Astrocyte of the hippocampus (primary cell): Measurements from ENCODE around the gene NOTUM.
A peak's percentile ranks its signal among the peaks of the same experiment; 100 is the strongest.
"Not testable (repeated sequence)": the region's sequence is repeated elsewhere in the genome, so short reads cannot be mapped to it uniquely, and the experiment has no call there.

Experiments used
- DNase-seq: peaks from one replicate; pipeline ENCODE4 v3.0.0; 2011; ENCODE audit warnings: low read depth, low spot score

NOTUM gene

DNA sequence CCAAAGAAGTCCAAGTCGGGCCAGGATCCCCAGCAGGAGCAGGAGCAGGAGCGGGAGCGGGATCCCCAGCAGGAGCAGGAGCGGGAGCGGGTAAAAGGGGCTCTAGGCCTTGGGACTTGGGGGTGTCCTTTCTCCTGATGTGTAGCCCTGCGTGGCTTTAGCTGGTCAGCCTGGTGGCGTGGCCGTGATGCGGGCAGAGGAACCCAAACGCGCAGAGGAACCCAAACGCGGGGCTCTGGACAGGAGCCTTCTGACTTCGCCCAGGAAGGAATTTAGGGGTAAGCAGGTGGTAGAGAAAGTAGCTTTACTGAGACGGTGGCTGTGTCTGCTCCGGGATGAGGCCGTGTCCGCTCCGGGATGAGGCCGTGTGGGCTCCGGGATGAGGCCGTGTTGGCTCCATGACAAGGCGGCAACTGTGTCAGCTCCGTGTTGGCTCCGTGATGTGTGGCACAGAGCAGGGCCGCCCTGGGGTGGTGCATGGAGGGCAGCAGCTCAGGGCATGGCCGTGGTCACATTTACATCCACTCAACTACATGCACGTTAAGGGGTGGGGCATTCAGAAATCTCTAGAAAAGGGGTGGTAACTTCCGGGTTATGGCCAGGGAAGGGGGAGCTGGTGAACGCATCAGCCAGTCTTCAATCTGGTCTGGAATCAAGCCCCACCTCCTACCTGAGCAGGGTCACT is 35.9 kb upstream of the NOTUM start:
- no peak for DNase-seq

DNA sequence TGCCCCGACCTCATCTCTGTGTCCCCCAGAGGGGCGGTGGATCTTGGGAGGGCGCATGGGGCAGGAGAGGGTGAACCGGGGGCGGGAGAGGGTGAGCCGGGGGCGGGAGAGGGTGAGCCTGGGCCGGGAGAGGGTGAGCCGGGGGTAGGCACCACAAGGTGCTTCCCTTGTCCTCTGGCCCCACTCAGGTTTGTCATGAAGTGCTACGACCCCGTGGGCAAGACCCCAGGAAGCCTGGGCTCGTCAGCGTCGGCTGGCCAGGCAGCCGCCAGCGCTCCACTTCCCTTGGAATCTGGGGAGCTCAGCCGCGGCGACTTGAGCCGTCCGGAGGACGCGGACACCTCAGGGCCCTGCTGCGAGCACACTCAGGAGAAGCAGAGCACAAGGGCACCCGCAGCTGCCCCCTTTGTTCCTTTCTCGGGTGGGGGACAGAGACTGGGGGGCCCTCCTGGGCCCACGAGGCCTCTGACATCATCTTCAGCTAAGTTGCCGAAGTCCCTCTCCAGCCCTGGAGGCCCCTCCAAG is 35.3 kb upstream of the NOTUM start:
- DNase-seq, result no peak

DNA sequence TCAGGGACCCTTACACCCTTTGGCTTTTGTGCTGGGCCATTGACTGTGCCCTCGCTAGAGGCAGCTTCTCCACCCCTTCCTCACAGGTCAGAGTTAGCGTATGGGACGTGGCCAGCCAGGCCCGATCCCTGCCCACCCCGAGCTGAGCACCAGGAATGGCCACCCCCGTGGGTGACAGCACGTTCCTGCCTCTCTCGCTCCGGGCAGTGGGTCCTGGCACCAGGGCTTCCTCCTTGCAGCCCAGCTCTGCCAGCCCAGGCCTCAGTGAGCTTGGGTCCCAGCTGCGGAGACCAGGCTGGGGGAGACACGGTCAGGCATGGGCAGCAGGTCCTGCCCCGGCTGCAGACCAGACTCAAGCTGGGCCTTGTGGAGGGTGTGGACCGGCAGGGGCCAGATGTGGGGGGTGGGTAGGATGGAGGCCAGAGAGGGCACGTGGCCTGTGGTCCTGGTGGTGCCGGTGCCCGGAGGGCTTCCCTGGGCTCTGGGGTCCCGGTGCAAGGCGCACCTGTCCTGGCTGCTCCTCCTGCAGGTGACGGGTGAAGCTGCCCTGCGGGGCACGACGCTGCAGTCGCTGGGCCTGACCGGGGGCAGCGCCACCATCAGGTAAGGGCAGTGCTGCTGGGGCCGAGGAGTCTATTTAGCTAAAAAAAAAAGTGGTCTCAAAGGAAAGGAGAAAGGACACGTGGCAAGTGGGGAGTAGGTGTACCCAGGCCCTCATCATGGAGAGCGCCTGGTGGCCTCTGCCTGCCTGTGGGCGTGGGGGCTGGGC is 34.7 kb upstream of the NOTUM start:
- DNase-seq, result no peak

DNA sequence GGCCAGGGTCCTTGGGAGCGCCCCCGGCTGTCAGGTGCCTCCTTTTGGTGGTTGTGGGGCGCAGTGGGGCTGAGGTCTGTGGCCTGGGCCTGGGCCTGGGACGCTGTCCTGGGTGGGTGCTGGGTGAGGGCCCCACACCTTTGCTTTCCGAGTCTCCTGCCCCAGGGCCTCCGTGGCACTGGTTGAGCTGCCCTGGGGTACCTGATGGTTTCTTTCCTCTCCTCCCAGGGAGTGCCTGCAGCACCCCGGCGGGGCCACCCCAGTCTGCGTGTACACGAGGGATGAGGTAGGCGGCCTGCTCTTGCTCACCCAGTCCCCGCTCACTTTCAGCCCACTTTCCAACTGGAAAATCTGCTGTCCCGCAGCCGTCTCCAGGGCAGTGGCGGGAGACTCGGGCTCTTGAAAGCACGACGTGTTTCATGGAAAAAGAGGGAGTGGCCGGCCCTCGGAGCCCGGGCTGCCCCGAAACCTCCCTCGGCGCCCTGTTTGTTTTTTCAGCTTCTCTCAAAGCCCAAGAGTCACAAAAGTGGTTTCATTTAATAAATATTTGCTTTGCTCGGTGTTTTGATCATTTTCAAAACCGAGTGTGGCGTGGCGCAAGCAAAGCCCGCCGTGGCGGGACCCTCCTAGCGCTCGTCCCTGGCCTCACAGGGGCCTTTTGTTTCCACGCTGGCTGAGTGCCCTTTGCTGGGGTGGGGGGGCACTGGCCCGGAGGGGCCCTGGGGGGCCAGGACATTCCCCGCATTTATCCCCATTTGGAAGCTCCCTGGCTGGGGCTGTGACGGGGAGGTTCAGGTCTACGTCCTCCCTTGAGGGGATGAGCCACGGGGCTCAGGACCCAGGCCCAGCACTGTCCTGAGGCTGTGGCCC is 33.8 kb upstream of the NOTUM start:
- peak; percentile 53 for DNase-seq

DNA sequence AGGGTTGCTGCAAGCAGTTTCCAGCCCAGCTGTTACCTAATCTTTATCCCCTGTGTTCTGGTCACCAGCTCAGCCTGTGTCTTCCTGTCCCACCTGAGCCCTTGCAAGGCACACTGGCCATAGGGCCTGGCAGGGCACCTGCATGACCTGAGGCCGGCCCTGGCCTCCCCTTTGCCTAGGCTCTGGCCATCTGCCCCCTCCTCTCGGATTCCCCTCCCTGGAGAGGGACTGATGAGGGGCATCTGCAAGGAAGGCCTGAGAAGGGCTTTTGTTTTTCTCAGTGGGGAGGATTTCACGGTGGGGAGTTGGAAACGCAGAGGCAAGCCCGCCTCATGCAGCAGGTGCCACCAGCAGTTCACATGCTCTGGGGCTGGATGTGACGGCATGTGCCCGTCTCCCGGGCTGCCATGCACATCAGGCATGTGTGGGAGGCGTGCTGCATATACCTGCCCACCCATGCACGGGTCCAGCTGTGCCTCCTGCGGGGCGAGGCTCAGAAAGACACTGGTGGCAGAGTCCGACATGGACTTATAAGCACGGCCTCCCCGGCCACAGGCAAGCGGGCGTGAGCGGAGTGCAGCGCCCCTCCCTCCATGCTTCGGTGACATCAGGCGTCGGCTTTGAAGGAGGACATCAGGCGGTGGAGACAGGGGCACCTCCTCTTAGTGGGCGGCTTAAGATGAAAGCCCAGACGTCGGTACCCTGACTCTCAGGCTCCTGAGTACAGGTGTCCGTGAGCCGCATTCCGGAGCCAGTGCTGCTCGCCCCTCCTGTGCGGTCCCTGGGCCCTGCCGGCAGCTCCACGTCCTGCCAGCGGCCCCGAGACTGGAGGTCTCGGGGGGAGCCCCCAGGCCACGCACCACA is 33.0 kb upstream of the NOTUM start:
- no peak for DNase-seq

DNA sequence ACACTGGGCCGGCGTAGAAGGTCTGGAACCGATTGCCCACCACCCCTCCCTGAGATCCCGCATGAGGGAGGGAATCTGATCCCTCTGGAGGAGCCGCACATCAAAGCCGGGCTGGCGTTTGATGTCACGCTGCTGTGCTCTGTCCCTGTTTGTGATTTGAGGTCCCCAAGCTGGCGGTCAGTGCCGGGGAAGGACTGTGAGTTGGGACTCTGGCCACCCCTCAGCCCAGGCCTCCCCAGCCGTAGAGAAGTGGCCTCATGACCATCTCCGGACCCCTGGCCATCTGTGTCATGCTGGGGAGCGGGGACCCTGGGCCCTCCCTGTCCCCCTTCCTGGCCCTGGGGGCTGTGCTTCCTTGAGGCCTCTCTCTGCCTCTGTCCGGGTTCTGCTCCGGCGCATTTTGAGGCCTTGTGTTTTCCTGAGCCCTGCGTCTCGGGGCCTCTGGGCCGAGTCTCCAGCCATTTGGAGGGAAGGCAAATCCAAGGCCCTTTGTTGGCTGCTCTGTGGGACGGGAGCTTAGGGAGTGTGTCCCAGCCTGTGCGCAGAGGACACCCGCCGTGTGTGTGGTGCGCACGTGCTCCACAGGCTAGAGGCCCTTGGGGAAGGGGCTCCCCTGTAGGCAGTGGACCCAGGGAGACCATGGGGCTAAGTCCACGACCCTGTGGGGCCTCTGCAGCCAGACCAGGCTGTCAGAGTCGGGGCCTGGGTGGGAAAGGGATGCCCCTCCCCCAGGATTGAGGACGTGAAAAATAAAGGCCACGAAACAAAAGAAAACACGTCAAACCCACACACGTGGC is 31.5 kb upstream of the NOTUM start:
- no peak for DNase-seq

DNA sequence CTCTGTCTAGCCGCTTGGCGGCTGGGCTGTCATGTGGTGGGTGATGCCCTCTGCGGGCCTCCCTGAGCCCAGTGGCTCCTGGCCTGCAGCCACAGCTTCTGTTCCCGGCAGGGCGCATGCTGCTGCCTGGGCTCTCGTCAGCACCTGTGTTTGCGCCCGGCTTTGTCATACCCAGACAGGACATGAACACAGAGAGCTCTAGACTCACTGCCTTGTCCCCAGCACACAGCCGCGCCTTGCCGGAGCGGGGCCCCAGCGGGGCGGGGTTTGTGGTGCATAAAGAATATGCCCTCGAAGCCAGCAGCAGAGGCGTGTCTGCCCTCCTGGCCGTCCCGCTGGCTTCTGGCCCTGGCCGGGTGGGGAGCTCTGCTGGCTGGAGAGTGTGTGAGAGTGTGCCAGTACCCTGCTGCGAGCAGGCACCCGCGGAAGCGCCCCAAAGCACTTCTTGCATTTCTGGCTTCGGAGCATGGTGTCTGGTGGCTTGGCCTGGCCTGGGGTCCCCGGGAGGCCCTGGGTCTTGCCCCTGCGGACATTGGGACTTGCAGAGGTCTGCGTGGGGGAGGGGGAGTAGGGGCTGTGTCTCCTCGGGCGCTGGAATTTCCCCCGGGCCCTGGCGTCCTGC is 30.8 kb upstream of the NOTUM start:
- DNase-seq, result peak; percentile 85

DNA sequence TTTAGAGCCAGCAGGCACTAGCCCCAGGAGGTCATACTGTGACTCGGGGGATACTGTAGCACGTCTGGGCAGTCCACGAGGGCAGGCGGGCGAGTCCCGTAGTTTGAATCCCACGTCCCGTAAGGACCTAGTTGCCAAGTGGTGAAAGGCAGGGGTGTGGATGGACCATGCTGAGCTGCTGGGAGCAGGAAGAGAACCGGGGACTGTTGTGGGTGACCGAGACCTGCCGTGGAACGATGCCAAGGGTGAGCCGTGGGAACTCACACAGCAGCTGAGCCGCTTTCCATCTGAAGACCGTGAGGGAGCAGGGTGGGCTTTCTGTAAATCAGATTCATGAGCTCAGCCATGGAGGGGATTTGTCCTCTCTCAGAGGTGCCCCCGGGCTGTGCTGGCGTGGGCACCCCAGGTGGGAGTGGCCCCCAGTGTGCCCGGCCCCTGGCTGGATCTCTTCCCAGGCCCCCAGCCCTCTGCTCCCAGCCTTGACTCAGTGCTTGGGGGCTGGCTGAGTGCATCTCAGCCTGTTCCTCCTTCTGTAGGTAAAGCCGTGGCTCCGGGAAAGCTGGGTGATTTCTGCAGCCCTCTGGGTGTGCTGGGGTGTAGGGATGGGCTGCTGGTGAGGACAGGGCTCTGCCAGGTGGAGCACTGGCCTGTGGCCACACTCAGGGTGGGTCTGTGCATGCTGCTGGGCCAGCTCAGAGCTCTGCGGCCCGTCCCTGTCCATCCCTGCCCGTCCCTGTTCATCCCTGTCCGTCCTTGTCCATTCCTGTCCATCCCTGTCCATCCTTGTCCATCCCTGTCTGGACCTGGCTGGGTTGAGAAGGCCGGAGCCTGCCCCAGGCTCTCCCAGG is 30.1 kb upstream of the NOTUM start:
- no peak for DNase-seq

DNA sequence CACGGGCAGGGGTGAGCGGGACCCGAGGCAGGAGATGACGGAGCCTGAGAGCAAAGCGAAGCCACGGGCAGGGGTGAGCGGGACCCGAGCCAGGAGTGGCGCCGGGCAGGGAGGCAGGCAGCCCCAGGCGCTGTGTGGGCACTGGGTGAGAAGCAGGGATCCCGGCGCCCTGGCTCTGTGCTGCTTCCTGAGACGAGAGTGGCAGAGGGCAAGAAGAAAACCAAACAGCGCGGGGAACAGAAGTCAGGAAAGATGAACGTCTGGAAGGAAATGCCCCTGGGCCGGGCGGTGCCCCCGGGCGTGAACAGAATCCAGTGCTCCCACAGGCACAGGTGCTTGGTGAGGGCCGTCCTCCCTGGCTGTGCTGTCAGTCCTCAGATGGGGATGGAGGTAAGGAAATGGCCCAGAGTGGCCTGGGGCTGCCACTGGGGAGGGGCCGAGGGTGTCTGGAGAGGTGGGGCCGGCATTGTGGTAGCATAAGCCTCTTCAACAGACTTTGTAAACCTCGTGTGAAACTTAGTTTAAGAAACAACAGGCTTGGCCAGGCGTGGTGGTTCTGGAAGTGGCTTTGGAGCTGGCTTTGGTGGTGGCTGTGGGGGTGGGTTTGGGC is 26.3 kb upstream of the NOTUM start:
- no peak for DNase-seq

DNA sequence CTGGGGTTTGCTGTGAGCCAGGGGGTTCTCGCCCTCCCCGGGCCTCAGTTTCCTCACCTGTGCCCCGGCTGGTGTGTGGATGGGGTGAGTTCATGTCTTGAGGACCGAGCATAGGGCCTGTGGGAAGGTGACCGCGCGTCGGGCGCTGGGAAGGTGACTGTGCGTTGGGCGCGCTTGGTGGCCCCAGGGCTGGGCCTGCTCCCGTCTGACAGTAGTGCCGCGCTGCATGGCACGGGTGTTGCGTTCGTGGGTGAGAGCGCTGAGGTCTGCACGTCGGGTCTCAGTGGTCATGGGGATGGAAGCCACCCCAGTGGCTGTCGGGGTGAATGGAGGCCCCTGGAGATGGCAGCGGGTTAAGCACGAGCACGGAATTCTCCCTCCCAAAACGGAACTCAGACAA is 25.6 kb upstream of the NOTUM start:
- DNase-seq, result no peak

DNA sequence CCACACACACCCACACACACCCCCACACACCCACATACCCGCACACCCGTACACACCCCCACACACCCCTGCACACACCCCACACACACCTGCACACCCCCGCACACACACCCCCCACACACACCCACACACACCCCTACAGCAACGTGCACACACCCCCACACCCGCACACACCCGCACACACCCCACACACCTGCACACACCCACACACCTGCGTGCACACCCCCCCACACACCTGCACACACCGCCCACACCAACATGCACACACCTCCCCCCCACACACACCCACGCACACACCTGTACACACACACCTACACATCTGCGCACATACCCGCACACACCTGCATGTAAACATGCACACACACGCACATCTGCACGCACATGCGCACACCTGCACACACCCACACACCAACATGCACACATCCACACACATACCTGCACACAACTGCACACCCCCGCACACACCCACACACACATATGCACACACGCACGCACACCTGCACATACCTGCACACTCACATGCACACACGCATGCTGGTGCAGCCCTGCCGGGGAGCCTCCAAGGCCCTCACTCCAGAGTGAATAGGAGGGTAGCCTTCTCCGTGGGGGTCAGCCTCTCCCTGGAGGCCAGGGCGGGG is 23.9 kb upstream of the NOTUM start:
- no peak for DNase-seq

DNA sequence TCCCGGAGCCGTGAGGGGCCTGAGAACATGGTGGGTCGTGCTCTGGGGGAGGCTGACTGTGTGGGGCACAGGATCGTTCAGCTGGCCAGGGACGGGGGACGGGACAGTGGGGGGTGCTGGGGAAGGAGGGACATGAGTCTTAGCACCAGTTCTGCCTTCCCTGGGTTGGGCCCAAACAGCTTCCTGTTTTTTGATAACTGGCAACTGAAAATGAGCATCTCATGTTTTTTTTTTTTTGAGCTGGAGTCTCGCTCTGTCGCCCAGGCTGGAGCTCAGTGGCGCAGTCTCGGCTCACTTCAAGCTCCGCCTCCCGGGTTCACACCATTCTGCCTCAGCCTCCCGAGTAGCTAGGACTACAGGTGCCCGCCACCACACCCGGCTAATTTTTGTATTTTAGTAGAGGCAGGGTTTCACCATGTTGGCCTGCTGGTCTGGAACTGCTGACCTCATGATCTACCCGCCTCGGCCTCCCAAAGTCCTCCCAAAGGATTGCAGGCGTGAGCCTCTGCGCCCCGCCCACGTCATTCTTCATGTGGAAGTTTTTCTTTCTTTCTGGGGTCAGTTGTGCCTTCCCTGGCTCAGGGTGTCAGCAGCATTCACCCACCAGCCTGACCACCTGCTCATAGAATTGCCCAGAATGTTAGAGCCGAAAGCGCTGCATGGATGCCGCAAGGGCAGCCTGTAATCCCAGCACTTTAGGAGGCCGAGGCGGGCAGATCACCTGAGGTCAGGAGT is 22.8 kb upstream of the NOTUM start:
- no peak for DNase-seq

DNA sequence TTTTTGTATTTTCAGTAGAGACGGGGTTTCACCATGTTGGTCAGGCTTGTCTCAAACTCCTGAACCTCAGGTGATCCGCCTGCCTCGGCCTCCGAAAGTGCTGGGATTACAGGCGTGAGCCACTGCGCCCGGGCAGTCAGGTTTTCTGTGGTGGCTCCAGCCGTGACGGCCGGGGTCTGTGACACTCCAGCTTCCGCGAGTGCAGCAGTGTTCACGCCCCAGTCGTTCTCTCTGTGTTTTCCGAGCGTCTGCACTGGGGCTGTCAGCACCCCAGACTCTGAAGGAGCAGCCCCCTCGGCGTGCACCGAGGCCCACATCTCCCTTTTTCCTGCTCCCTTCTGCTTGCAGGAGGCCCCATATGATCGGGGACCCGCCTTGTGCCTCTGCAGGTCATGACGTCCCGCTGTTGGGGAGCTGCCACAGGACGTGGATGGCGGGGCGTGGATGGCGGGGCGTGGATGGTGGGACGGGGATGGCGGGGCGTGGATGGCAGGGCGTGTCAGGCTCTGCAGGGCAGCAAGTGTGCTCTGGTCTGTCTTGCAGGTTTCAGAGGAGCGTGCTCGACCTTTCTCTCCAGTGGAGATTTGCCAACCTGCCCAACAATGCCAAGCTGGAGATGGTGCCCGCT is 22.1 kb upstream of the NOTUM start:
- DNase-seq, result no peak

DNA sequence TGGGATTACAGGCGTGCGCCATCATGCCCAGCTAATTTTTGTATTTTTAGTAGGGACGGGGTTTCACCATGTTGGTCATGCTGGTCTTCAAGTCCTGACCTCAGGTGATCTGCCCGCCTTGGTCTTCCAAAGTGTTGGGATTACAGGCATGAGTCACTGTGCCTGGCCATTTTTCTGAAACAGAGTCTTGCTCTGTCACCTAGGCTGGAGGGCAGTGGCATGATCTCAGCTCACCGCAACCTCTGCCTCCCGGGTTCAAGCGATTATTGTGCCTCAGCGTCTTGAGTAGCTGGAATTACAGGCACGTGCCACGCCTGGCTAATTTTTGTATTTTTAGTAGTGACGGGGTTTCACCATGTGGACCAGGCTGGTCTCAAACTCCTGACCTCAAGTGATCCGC is 20.5 kb upstream of the NOTUM start:
- not testable (repeated sequence) for DNase-seq

DNA sequence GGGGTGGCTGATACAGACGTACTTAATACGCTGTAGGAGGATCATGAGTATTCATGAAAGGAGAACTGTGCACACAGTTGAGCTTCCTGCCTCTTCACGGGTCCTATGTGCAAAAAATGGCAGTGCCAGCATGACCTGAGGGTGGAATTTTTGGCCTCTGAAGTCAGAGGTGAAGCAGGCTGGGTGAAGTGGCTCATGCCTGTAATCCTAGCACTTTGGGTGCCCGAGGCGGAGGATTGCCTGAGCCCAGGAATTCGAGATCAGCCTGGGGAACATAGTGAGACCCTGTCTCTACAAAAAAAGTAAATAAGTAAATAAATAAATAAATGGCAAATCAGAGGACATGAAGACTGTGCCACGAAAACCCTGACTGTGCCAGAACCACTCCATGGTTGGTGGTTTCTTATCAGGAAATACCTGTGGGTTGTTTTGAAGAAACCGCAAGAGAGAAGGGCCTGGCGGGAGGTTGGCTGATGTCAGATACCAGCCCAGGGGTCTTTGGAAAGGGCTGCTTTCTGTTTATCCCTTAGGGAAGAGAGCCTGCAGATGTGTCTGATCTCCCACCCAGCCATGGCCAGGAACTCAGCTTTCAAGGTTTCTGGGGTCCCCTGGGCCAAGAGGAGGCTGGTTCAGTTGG is 19.8 kb upstream of the NOTUM start:
- peak; percentile 49 for DNase-seq

DNA sequence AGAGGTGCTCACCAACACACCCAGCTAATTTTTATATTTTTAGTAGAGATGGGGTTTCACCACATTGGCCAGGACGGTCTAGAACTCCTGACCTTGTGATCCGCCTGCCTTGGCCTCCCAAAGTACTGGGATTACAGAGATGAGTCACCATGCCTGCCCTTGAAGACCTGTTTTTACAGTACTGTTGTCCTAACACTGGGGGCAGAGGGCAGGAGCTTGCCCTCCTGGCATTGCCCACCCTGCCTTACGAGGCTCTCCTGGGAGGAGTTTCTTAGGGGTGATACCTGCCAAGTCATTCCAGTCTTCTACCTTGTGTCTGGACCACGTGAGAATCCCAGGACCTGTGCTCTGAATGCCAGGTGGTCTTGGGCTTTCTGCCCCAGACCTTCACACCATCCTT is 19.1 kb upstream of the NOTUM start:
- DNase-seq, result no peak
